ENCODE measurements around the gene DPH1. TPM values are rescaled to one million over a fixed set of nuclear protein-coding genes. Genes with fewer than 3 reads are reported as not detected.
A peak's percentile ranks its signal among the peaks of the same experiment; 100 is the strongest.

The DPH1 gene
- total and polyA plus RNA-seq, 10 donors: 20.6 to 58.5 (median 42.9) TPM

DNA sequence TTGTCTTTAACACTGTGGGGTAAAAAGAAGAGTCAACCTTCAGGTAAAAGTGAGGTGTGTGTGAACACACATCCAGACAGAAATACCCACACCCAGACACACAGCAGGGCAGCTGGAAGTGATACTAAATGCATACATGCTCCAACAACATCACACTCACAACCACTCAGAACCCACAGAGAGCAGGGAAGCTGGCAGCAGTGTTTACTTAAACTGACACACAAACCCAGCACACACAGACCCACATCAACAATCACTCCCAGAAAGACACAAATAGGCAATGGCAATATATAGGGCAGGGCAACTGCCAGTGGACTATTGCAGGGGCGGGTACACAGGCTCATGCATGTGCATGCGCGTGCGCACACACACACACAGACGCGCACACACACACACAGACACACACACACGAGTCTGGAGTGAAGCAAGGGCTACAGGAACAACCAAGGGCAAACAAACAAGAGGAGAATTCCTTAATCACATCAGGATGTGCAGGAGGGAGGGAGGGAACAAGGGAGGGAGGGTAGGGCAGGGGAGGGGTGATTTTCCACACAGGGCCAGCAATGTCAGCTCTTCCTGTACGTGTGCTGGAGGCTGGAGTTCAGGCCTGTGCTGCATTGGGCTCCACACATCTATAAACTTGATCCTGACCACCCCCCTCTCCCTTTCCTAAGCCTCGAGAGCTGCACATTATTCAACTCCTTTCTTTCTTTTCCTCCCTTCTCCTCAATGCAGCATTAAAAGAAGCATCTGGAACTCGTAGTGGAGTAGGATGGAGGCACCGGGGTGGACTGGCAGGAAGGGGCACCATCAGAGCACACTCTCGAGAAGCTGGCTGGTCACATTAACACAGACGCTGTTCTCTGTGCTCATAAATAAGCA, 55.1 kb downstream of the DPH1 start:
- peak overlapping the region; percentile 44 to 90 (median 82) for H3K27ac ChIP-seq
- intact Hi-C loops (cut with DNase I; ENCODE audit: low total_unique reads): no loop called here
- H3K27me3 ChIP-seq (replicated peaks in 1 of 7): no peaks in the 10 kb centered on the region
- peak in 2 of 3 donors; percentile 41 to 61 for TF ChIP-seq POLR2AphosphoS5 (IDR thresholded peaks at IDR 0.05)
- TF ChIP-seq POLR2A (IDR thresholded peaks at IDR 0.05): no peak
- no peaks in the 10 kb centered on the region for H3K9me3 ChIP-seq
- H3K36me3 ChIP-seq: peaks cover 0 to 40% (median 18%) of the 10 kb centered on the region in 6 donors
- 51 to 76% (median 61%) methylated on average over 13 of the region's 13 CpGs for WGBS, 5 donors
- DNase-seq: no peak
- H3K4me3 ChIP-seq: no peak overlapping the region
- H3K4me1 ChIP-seq: peaks cover 61 to 92% (median 76%) of the 10 kb centered on the region in 6 donors

DNA sequence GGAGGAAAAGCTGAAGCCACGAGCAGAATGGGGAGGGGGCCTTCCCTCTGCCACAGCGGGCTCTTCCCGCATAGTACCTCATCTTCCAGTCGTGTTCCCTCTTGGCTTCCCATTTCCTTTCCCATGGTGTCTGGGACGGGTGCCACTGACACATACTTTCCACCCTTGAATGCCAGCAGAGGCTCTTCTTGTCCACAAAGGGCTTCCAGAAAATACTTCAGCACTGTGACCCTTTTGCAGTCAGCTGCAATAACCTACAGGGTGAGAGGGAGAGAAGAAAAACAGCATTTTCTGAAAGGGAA, 55.6 kb downstream of the DPH1 start:
- peak overlapping the region; percentile 42 to 90 (median 74) for H3K27ac ChIP-seq
- 40 to 71% (median 58%) methylated on average over 5 of the region's 5 CpGs for WGBS, 5 donors
- TF ChIP-seq, protein P1, sequence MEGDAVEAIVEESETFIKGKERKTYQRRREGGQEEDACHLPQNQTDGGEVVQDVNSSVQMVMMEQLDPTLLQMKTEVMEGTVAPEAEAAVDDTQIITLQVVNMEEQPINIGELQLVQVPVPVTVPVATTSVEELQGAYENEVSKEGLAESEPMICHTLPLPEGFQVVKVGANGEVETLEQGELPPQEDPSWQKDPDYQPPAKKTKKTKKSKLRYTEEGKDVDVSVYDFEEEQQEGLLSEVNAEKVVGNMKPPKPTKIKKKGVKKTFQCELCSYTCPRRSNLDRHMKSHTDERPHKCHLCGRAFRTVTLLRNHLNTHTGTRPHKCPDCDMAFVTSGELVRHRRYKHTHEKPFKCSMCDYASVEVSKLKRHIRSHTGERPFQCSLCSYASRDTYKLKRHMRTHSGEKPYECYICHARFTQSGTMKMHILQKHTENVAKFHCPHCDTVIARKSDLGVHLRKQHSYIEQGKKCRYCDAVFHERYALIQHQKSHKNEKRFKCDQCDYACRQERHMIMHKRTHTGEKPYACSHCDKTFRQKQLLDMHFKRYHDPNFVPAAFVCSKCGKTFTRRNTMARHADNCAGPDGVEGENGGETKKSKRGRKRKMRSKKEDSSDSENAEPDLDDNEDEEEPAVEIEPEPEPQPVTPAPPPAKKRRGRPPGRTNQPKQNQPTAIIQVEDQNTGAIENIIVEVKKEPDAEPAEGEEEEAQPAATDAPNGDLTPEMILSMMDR (IDR thresholded peaks at IDR 0.05 in 8 of 11, conservative IDR thresholded peaks at IDR 0.05 in 3 of 11): no peak
- peak in 1 of 3 donors; percentile 47 for TF ChIP-seq POLR2AphosphoS5 (IDR thresholded peaks at IDR 0.05)
- H3K36me3 ChIP-seq: peaks cover 0 to 34% (median 13%) of the 10 kb centered on the region in 6 donors
- peaks cover 66 to 98% (median 82%) of the 10 kb centered on the region in 6 donors for H3K4me1 ChIP-seq
- H3K27me3 ChIP-seq (replicated peaks in 1 of 7): no peaks in the 10 kb centered on the region
- no peaks in the 10 kb centered on the region for H3K9me3 ChIP-seq
- no peak overlapping the region for H3K4me3 ChIP-seq
- intact Hi-C loops (cut with DNase I; ENCODE audit: low total_unique reads): no loop called here
- DNase-seq: no peak

DNA sequence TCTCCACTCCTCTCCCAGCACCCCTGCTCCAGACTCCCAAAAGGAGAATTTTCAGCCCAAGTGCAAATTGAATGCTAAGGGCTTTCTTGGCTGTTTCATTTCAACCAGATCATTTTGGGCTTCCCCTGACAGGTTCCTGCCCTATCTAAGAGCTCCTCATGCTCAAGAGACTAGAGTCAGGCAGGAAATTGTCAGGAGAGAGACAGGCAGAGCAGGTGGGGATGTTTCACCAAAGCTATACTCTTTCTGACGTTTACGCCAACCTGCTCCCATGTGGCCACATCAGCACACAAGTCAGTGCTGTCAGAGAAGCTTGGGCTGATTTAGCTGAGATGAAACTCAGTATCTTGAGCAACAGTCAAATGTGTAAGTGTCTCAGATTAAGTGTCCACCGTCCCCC, 56.4 kb downstream of the DPH1 start:
- no peak overlapping the region for H3K4me3 ChIP-seq
- no peaks in the 10 kb centered on the region for H3K27me3 ChIP-seq (replicated peaks in 1 of 7)
- intact Hi-C loops (cut with DNase I; ENCODE audit: low total_unique reads): no loop called here
- peaks cover 73 to 100% (median 89%) of the 10 kb centered on the region in 6 donors for H3K4me1 ChIP-seq
- WGBS, 5 donors: 41 to 67% (median 55%) methylated on average over 3 of the region's 3 CpGs
- DNase-seq: peak; percentile 20
- TF ChIP-seq POLR2AphosphoS5 (IDR thresholded peaks at IDR 0.05) (no peak), POLR2A (IDR thresholded peaks at IDR 0.05) (no peak)
- TF ChIP-seq, protein P1 (IDR thresholded peaks at IDR 0.05 in 8 of 11, conservative IDR thresholded peaks at IDR 0.05 in 3 of 11): no peak
- H3K36me3 ChIP-seq: peaks cover 0 to 27% (median 6%) of the 10 kb centered on the region in 6 donors
- H3K9me3 ChIP-seq: no peaks in the 10 kb centered on the region
- H3K27ac ChIP-seq: peak overlapping the region in 7 of 8 donors; percentile 42 to 90 (median 82)

DNA sequence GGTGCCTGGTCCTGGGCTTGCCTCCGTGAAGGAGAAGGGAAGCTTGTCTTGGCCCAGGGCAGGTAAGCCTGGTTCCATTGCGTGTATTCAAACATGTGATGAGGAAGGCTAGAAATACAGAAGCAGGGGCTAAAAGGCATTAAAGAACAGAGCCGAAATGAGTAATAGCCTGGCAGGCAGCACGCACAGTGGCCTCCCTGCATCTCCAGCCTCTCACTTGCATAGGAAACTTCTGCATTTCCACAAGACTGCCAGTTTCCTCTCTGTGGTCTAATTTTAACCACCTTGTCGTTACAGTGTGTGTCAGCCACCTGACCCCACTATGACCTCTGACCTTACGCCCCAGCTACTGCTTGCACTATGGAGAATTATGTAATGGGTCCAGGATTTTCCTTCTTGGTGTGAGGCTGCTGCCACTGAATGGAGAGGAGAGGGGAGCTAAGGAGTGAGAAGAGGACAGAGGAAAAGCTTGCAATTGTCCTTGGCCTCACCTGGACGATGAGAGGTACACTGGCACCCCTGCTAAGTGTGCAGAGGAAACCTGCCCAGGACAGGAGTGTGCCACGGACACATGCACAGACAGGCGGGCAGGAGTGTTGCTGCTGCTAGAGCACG, 57.8 kb downstream of the DPH1 start:
- Histone ChIP-seq H3K27me3 (replicated peaks in 1 of 7) (no peaks in the 10 kb centered on the region), H3K9me3 (no peaks in the 10 kb centered on the region), H3K4me3 (no peak overlapping the region), H3K36me3 (peaks cover 0 to 13% (median 0%) of the 10 kb centered on the region in 6 donors), H3K4me1 (peaks cover 75 to 100% (median 89%) of the 10 kb centered on the region in 6 donors), H3K27ac (peak overlapping the region; percentile 37 to 90 (median 84))
- DNase-seq: peak; percentile 87
- 14 to 34% (median 20%) methylated on average over 10 of the region's 10 CpGs for WGBS, 5 donors
- TF ChIP-seq POLR2A (IDR thresholded peaks at IDR 0.05): no peak
- peak in 2 of 3 donors; percentile 9 to 87 for TF ChIP-seq POLR2AphosphoS5 (IDR thresholded peaks at IDR 0.05)
- intact Hi-C loops (cut with DNase I; ENCODE audit: low total_unique reads): no loop called here

DNA sequence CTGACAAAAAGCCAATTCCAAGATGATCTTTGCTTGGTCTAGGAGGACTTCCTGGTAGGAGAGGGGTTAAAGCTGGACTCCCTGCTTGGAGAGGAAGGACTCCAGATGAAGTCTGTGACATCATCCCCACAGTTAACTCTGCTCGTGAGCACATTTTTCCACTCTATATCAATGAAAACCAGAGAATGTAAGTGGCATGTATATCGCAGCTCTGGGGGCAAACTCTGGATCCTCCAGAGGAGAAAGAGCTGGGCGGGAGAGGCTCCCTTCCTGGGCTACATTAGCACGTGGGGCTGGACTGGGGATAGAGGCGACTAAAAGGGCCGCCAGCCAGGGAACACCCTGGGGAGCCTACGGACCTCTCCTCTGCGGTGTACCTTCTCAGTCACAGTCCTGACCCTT, 59.1 kb downstream of the DPH1 start:
- intact Hi-C loops (cut with DNase I; ENCODE audit: low total_unique reads): no loop called here
- no peaks in the 10 kb centered on the region for H3K27me3 ChIP-seq (replicated peaks in 1 of 7)
- peaks cover 0 to 20% (median 0%) of the 10 kb centered on the region in 6 donors for H3K36me3 ChIP-seq
- peak overlapping the region; percentile 79 to 90 (median 84) for H3K27ac ChIP-seq
- peak; percentile 74 for DNase-seq
- WGBS, 5 donors: 23 to 33% (median 29%) methylated on average over 8 of the region's 8 CpGs
- H3K4me1 ChIP-seq: peaks cover 63 to 99% (median 77%) of the 10 kb centered on the region in 6 donors
- TF ChIP-seq POLR2AphosphoS5 (IDR thresholded peaks at IDR 0.05) (peak in 1 of 3 donors; percentile 21), POLR2A (IDR thresholded peaks at IDR 0.05) (no peak)
- TF ChIP-seq, protein P1 (IDR thresholded peaks at IDR 0.05 in 8 of 11, conservative IDR thresholded peaks at IDR 0.05 in 3 of 11): no peak
- H3K4me3 ChIP-seq: peak overlapping the region in 7 of 8 donors; percentile 21 to 67 (median 34)
- no peaks in the 10 kb centered on the region for H3K9me3 ChIP-seq

Measured in spleen (tissue), 11 donors.